SH-SY5Y (cell line): ENCODE results near the gene BRAT1.

Experiments
- GATA2 ChIP-seq: IDR thresholded peaks from 2 replicates; pipeline ENCODE4 v1.6.1; 2011; ENCODE audit warnings: mild to moderate bottlenecking, low read depth, low read length
- GATA3 ChIP-seq: IDR thresholded peaks from 2 replicates; pipeline ENCODE4 v1.6.1; 2011; ENCODE audit warnings: low read depth, mild to moderate bottlenecking, low read length, moderate library complexity

- no peak for TF ChIP-seq GATA2
- no peak for TF ChIP-seq GATA3
Observed at GRCh38 chr7:2510130-2510776, 45.1 kb downstream of the BRAT1 start.
